Astrocyte of the cerebellum (primary cell): ENCODE data around the gene PGC.

ENCODE experiments used
- DNase-seq: peaks from one replicate; pipeline ENCODE4 v3.0.0-alpha.2; 2011; ENCODE audit warnings: low read depth
- H3K4me3 ChIP-seq: 2 replicates; pipeline ENCODE4 v1.5.1; 2011; ENCODE audit warnings: mild to moderate bottlenecking, low read depth, low read length, moderate library complexity
- in situ Hi-C: cut with HindIII; loops from 2 replicates; pipeline ENCODE4 v1.10.0; 2017; ENCODE audit warnings: low sequenced_read_pairs
- TF ChIP-seq, protein P1 (sequence below): IDR thresholded peaks from 2 replicates; pipeline ENCODE4 v1.5.1; 2012; ENCODE audit warnings: low read length, low read depth, moderate library complexity, mild to moderate bottlenecking; ENCODE audit errors: missing control alignments

PGC gene

DNA sequence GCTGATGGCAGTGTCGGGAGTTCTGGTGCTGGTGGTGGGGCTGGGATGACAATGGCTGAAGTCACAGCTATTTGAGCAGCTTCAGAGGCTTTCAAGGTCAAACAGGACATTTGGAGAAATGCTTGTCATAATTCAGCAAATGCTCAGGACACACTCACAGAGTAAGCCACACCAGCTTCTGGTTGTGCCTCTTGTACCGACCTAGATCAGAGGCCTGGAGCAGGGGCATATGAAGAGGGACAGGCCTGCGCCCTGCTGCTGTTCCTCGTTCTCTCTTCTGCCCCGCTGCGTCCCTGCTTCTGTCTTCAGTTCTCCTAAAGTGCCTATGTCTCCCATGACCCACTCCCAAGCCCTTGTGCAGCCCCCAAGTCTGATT is 893 bp upstream of the PGC start:
- TF ChIP-seq, protein P1, sequence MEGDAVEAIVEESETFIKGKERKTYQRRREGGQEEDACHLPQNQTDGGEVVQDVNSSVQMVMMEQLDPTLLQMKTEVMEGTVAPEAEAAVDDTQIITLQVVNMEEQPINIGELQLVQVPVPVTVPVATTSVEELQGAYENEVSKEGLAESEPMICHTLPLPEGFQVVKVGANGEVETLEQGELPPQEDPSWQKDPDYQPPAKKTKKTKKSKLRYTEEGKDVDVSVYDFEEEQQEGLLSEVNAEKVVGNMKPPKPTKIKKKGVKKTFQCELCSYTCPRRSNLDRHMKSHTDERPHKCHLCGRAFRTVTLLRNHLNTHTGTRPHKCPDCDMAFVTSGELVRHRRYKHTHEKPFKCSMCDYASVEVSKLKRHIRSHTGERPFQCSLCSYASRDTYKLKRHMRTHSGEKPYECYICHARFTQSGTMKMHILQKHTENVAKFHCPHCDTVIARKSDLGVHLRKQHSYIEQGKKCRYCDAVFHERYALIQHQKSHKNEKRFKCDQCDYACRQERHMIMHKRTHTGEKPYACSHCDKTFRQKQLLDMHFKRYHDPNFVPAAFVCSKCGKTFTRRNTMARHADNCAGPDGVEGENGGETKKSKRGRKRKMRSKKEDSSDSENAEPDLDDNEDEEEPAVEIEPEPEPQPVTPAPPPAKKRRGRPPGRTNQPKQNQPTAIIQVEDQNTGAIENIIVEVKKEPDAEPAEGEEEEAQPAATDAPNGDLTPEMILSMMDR: no peak
- DNase-seq: no peak
- in situ Hi-C loops: no loop called here
- no peak overlapping the region for H3K4me3 ChIP-seq

DNA sequence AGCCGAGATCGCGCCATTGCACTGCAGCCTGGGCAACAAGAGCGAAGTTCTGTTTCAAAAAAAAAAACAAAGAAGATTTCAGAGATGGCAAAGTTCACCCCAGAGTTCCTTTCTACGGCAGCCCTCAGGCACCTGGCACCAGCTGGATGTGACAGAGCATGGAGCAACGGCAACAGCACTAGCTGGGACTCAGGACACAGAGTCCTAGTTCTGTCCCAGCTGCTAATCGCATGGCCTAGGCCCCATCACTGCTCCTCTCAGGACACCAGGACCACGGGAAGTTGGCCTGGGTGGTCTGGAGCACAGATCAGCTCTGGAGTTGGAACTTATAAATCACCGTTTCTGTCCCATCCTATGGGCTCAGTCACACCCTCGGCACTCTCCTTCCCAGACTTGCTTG is 1.1 kb downstream of the PGC start:
- in situ Hi-C loops: no loop called here
- TF ChIP-seq, protein P1: no peak
- no peak for DNase-seq
- H3K4me3 ChIP-seq: no peak overlapping the region

DNA sequence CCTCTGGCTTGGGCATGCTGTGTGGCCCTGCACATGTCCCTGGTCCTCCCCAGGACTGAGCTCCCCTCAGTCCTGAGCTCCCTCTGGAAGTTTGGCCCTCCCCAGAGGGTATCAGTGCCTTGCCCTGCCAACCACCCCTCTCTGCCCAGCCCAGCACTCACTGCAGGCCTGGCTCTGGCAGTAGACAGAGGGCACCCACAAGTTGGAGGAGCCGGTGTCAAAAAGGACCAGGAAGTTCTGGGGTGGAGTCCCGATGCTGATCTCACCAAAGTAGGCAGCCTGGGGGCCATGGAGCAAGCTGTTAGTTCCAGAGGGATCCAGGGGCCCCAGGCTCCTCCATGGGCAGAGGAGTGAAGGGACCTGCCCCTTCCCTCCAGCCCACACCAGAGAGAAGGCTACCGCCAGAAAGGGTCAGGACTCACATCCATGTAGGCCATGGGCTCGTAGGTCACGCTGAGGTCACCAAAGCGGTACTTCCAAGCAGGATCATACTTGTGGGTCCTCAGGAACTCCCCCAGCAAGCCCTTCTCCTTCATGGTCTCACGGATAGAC is 2.9 kb downstream of the PGC start:
- no peak for DNase-seq

DNA sequence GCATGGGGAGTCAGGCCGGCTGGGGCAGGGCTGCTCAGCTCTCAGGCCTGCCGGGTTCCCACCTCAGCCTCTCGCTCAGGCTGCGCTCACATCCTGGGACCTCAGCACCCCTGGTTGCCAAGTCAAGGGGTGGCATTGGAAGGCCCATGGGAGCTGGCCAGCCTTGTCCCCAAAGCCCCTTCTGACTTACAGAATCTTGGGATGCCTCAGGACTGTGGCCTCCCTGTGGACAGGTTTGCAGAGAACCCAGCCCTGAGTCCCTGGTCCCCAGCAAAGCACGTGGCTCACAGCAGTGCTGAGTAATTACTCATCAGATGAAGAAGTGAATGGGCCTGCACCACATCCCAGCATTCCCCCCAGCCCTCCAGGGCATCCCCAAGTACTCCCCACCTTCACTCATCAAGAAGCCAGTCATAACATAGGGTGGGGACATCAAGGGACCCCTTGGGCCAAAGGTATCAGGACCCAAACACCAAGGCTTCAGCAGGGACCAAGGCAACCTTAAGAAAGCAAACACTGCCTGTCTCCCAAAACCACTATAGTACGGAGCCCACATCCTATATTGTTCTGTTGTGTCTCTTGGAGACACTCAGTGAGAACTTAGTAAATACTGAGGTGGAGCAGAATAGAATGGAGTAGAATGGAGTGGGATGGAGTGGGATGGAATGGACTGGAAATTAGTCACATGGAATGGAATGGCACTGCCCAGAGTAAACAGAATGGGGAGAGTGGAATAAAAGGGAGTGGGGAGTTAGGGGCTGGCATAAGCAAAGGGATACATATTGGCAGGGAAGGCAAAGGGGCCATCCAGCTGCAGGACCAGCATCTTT is 3.6 kb downstream of the PGC start:
- TF ChIP-seq, protein P1: no peak
- in situ Hi-C loops: no loop called here
- no peak overlapping the region for H3K4me3 ChIP-seq
- no peak for DNase-seq

More for the DNA sequence above, 2.9 kb downstream of the PGC start:
- no peak overlapping the region for H3K4me3 ChIP-seq
- TF ChIP-seq, protein P1: no peak
- in situ Hi-C loops: no loop called here

DNA sequence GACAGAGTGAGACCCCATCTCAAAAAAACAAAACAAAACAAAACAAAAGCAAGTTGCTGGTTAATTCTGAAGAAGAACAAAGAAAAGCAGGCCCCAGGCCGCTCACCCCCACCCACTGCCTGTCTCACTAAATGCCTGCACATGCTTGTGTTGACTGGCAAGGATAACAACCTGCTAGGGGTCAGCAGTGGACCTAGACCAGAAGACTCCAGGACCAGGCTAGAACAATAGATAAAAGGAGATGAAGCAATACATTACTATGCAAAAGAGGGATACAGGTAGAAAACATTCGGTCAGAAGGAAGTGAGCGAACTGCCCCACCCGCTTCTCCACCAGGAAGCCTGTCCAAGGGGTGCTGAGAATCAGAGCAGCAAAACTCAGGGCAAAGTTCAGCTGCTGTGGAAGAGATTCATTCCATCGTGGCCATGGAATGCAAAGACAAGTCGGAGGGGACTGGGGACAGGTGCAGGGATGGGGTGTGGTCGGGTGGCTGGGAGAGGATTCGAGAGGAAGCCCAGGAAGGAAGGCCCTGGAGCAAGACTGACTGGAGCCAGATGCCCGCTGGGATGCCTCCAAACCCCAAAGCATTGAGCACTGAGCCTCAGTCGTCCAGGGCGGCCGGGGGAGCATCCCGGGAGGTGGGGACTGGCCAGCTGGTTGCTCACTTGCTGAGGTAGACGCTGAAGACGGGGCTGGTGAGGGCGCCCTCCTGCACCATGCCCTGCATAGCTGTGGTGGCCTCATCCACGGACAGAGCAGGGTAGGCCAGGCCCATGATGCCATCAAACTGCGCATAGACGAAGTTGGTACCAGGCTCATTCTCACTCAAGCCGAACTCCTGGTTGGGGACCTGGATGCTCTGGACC is 5.3 kb downstream of the PGC start:
- no peak for DNase-seq
- TF ChIP-seq, protein P1: no peak
- H3K4me3 ChIP-seq: no peak overlapping the region
- in situ Hi-C loops: no loop called here

DNA sequence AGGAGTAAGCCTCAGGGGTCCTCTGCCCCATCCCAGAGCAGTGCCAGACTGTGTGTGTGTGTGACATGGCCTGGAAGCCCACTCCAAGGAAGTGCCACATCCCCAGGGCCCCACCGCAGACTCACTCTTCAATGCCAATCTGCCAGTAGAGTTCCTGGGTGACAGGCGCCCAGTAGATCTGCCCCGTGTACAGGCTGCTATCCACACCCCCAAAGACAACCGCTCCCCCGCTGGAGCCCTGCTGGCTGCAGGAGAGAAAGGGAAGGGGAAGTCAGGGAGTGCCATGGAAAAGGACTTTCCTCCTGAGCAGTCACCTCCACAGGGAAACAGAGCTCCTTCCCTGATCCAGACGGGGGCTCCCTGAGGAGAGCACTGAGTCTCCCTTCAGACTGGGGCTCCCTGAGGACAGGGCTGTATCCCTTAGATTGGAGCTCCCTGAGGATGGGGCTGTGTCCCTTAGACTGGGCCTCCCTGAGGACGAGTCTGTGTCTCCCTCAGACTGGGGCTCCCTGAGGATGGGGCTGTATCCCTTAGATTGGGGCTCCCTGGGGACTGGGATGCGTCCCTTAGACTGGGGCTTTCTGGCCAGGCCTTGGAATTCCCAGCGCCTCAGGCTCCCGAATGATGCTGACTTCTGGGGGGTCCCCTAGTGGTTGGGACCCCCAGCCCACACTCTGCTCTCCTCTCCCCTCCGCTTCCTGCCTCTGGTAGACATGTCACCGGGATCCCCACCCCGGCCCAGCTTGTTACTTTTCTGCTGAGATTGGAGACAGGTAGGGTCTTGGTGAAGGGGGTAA is 6.6 kb downstream of the PGC start:
- TF ChIP-seq, protein P1: no peak
- DNase-seq: no peak
- in situ Hi-C loops: no loop called here
- H3K4me3 ChIP-seq: no peak overlapping the region
